22Rv1 (cell line): Measurements from ENCODE around the gene NEUROD2.

ENCODE experiments used
- H3K27ac ChIP-seq: fragments of 450-650 bp; 2 replicates; pipeline ENCODE4 v1.5.1; 2017
- CTCF ChIP-seq: fragments of 450-650 bp; IDR thresholded peaks from 2 replicates; pipeline ENCODE4 v1.5.1; 2017; ENCODE audit warnings: mild to moderate bottlenecking
- ZFX ChIP-seq: fragments of 450-650 bp; IDR thresholded peaks from 2 replicates; pipeline ENCODE4 v1.6.1; 2017; ENCODE audit warnings: antibody characterized with exemption, borderline replicate concordance

Gene NEUROD2

GRCh38 chr17:39639566-39640458 lies 32.1 kb upstream of the NEUROD2 start:
- H3K27ac ChIP-seq = no peak overlapping the region
- TF ChIP-seq CTCF = no peak
- TF ChIP-seq ZFX = no peak

GRCh38 chr17:39639043-39639442 lies 31.3 kb upstream of the NEUROD2 start:
- no peak overlapping the region for H3K27ac ChIP-seq
- TF ChIP-seq ZFX = no peak
- TF ChIP-seq CTCF = no peak

GRCh38 chr17:39638317-39638716 lies 30.6 kb upstream of the NEUROD2 start:
- H3K27ac ChIP-seq = no peak overlapping the region

GRCh38 chr17:39636927-39637736 lies 29.4 kb upstream of the NEUROD2 start, which contains the start of gene STARD3:
Gene STARD3 (plus strand): TSS chr17:39637144. CDS start chr17:39653532, 16,388 bp downstream.
- H3K27ac ChIP-seq = peak within 1 kb of the TSS; percentile 74
- TF ChIP-seq CTCF = peak; percentile 13; the same call in 1 of the 2 replicates
- TF ChIP-seq ZFX = no peak

More at GRCh38 chr17:39638317-39638716, 30.6 kb upstream of the NEUROD2 start:
- TF ChIP-seq ZFX (no peak), CTCF (no peak)

- TF ChIP-seq ZFX = no peak
- peak overlapping the region; percentile 74 for H3K27ac ChIP-seq
Observed at GRCh38 chr17:39636587-39636926, 28.8 kb upstream of the NEUROD2 start.

- peak overlapping the region; percentile 74; the same call in 1 of the 2 replicates for H3K27ac ChIP-seq
- TF ChIP-seq CTCF (no peak), ZFX (no peak)
Observed at GRCh38 chr17:39635614-39636176, 28.0 kb upstream of the NEUROD2 start.

GRCh38 chr17:39634384-39634871 lies 26.7 kb upstream of the NEUROD2 start:
- TF ChIP-seq ZFX = no peak
- TF ChIP-seq CTCF = peak; percentile 91
- peak overlapping the region; percentile 80 for H3K27ac ChIP-seq
